ENCODE results near the gene ZBED6.

The ZBED6 gene

DNA sequence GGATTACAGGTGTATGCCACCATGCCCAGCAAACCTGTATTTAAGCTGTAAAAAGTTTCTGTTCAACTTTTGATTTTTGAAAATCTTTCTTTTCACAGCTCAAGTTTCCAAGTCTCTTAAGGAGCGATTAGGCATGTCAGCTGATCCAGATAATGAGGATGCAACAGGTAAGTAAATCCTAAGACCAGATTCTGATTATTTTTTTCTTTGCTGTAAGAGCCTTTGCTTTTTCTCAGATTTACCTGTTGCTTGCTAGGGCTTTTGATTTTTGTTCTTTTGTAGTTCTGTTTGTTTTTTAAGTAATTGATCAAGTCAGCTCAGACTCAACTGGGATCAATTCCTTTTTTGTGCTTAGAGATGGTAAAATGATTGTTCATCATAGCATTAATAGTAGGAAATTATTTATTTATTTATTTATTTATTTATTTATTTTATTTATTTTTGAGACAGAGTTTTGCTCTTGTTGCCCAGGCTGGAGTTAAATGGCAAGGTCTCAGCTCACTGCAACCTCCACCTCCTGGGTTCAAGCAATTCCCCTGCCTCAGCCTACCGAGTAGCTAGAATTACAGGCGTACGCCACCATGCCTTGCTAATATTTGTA, 44.9 kb downstream of the ZBED6 start:
- no peak for DNase-seq (ENCODE audit: low read depth)

DNA sequence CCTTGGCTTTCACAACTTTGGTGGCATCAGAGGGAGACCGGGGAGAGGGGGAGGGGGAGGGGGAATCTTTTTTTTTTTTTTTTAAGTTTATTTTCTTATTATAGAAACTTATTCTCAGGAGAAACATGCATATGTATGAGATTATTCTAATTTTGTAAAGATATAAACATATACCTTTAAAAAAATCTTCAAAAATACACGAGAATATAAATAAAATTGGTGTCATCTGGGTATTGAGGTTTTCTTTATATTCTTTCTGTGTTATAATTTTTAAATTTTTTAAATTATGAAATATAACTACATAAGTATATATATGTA, 47.1 kb downstream of the ZBED6 start:
- DNase-seq (ENCODE audit: low read depth) = no peak

- no peak for DNase-seq (ENCODE audit: low read depth)
Observed at GRCh38 chr1:203843435-203843834, 48.0 kb downstream of the ZBED6 start.

All from EH (cell line).